ENCODE results near the gene PTGDR2.

Gene PTGDR2

GRCh38 chr11:60855726-60856633 is at the start of gene PTGDR2:
Gene PTGDR2, minus strand, starts transcription at chr11:60855950. Its CDS starts 2,228 bp downstream, at chr11:60853722.
- DNase-seq (ENCODE audit: low spot score), result no peak

DNA sequence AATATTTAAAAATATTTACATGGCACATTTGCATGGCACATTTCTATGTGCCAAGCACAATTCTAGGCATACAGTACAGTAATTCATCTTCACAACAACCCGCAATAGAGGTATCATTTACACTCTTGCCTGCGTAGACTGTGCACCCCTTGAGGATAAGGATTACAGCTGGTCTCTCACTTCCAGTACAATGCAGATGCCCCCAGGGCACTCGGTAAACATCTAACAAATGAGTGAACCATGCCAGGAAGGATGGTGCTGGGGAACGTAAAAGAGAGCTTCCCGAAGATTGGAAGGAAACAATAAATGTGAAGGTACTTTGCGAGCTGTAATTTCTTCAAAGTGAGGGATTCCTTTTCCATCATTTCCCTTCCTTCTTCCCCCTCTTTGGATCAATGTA is 49.3 kb upstream of the PTGDR2 start:
- no peak for DNase-seq (ENCODE audit: low spot score)

DNA sequence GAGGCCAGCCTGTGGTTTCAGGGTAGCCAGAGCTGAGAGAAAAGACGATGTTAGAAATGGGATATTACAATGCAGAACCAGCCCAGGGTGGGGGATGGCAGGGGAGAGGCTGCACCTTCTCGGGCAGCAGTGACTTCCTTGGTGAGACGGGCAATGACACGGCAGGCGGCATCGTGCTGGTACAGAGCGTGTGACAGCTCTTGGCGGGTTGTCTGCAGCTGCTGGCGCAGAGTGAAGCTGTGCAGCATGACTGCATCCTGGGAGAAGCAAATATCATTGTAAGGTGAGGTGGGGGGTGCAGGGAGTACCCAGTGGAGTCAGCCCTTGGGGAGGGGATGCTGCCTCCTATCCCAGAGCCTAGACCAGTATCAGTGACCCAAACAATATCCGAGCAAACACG is 46.9 kb upstream of the PTGDR2 start:
- DNase-seq (ENCODE audit: low spot score), result no peak

DNA sequence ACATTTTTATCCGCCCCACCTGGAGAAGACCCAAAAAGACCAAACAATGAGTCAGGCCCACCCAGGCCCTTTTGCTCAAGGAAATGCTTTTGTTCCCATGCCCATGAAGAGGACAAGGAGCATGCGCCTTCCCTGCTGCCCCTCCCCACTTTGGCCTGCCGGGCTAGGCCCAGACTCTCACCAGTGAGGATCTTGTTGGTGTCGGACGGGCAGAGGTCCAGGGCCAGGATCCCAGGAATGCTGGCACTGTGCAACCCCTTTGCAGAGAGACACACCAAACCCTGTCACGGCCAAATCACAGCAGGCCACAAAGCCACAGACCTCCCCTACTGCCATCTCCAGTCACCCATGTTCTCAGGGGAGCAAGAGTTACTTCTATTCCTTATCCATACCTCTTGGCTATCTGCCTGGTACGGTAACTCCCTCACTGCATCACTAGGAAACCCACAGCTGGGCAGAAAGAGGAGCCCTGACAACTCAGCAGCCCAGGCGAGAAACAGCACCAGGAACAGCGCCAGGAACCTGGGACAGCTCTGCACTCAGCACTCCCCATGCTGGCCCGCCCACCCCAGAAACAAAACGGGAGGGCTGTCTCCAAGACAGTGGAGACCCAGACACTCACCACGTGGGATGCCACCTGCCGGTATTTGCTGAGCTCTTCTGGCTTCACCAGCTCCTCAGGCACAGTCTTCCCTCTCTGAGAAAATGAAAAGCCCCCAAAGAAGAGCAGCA is 45.1 kb upstream of the PTGDR2 start:
- DNase-seq (ENCODE audit: low spot score), result no peak

DNA sequence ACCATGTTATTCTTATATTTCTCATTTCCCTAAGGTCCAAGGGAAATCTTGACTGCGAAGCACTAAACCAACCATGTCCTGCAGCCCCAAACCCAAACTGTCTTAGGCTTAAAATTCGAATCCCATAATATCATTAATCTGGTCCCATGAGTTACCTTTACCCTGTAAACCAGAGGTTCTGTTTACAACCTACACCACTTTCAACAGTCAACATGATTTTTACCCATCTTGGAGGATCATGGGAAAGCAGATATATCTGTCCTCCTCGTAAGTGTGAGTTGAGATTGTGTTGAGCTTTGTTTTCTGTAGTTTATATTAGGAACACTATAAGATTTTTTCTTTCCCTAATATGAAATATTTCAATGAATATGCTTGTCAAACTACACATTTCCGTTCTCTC is 44.2 kb upstream of the PTGDR2 start:
- no peak for DNase-seq (ENCODE audit: low spot score)

GRCh38 chr11:60899046-60899936 is 43.5 kb upstream of the PTGDR2 start:
- DNase-seq (ENCODE audit: low spot score), result peak; percentile 76

DNA sequence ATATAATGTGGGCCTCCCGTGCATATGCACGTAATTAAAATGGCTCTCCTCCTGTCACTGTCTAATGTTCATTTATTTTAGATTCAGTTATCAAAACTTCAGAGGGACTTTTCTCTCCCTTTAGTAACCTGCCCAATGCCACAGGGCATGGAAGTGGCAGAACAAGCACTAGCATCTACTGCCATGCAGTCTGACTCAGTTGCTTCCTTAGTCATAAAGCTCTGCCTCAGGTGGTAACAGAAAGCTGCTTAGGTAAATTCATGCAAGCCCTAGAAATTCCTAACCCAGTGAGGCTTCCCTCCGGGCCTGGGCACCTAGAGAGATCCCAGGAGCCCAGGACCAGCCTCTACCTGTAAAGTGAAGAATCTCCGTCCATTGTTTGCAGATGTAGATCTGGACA is 41.7 kb upstream of the PTGDR2 start:
- no peak for DNase-seq (ENCODE audit: low spot score)

DNA sequence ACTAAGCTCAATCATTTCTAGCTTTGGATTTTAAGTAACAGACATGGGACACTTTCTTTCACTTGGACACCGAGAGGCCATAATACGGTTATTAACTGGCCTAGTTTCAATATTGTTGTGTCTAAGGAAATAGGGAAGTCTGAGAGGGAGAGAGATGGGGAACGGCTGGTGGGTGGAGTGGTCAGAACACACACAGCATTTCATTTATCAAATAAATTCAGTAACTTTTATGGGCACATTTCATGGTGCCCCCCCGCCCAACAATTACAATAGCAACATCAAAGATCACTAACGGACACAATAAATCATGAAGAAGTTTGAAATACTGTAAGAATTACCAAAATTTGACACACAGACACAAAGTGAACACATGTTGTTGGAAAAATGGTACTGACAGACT is 39.9 kb upstream of the PTGDR2 start:
- DNase-seq (ENCODE audit: low spot score), result no peak

GRCh38 chr11:60891103-60891741 is 35.5 kb upstream of the PTGDR2 start:
- no peak for DNase-seq (ENCODE audit: low spot score)

DNA sequence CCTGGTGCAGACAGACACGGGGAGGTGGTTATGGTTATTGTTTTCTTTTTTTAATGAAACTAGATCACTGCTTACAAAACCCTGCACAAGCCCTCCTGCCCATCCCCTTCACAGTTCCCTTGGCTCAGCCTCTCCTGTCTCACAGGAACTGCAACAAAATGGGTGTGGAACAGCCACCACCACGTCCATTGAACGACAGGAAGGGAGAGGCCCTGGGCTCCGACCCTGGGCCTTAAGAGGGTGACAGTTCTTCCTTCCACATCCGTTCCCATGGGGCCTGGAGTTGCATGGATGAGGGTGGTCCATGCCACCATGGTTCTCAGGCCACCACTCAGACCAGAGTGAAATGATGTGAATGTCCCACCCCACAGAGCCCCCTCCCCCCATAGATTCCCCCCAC is 34.9 kb upstream of the PTGDR2 start:
- no peak for DNase-seq (ENCODE audit: low spot score)

DNA sequence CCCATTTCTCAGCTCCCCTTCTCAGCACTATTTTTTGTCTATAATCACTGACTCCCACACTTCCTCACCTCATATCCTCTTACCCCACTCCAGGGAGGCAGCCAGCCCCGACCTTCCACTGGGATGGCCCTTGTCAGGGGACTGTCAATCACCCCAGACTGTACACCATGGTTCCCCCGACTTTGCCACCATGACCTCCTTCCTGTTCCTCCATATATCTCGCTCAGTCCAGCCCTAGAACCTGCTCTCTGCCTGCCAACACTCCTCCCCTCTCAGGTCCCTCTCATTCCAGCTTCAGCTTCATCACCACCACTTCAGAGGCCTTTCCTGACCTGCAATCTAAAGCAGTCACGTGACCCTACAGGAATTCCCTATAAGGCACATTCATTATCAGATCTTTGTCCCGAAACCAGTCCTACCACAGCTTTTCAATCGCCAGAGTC is 34.1 kb upstream of the PTGDR2 start:
- DNase-seq (ENCODE audit: low spot score), result no peak

DNA sequence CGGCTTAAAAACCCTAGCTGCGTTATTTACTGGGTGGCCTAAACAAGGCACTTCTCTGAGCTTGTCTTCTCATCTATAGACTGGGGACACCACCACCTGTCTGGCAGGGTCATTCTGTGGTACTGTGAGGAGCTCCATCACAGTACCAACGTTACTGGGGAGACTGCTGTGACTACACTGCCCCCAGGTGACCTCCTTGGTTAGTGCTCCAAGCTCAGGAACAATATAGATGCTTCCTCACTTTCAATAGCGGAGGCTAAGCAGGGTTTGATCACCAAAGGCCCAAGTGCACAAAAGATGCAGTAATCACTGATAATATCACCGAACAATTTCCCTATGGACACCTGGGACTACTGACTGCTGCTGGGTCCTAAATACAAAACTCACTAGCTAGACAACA is 31.8 kb upstream of the PTGDR2 start:
- peak; percentile 39 for DNase-seq (ENCODE audit: low spot score)

DNA sequence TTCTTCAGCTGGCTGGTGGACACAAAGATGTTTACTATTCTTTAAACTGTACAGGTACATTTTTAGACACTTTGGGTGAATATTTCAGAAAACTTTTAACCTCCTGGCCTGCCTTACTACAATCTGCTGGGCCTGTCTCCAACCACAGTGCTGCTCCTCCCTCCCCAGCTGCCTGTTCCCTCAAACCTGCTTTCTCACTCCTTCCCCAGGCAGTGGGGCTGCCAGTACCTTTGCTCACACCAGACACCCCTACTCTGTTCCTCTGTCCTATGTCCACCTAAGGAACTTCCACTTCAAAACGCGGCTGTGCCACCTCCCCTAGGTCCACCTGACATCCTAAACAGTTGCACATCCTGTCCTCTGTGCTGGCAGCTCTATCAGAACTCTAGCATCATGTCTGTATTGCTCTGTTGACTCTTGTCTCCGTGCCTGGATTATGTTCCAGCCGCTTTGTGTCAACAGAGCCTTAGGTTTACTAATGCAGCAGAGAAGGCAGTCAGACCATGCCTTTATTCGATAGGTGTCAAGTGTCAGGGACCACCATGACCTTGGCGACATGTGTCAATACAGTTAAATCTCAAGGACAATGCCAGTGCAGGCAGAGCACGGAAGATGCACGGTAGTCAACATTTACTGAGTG is 25.0 kb upstream of the PTGDR2 start:
- no peak for DNase-seq (ENCODE audit: low spot score)

DNA sequence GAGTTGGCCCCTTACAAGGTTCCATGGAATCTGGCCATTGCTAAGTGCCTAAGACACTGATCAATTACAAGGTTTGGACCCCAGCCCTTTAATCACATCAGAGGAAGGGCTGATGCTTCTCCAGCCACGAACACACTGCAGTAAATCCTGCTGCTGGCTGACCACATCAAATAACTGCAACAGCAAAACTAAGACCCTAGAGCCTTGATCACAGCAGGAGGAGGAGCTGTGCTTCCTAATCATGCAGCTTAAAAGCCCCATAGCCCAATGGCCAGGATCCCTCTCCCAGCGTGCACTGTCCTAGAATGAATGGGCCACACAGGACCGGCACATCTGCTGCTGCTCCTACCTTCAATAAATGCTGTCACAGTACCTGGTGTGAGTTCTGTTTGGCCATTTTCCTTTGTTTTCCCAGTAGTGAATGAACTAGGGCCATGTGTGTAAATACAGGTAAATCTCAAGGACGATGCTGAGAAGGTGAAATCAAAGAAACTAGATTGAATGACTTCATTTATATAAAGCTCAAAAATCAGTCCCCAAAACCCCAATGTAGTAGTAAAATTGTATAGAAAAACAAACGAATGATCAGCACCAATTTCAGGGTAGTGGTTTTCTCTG is 24.3 kb upstream of the PTGDR2 start:
- no peak for DNase-seq (ENCODE audit: low spot score)

DNA sequence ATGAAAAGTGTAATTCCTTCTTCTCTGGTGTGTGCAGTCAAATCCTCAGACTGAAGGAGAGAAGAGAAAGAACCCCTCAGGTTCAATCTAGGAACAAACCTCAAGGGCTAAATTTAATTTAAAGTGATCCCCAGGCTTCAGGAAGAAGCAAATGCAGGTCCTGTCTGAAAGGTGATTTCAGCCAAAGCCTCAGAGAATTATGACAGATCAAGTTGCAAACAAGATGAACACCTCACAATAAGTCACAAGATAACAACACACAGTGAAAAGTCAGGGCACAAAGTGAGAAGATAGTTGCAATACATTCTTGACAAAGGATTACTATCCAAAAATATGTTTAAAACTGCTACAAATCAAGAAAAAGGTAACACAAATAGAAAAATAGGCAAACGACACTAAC is 23.4 kb upstream of the PTGDR2 start:
- no peak for DNase-seq (ENCODE audit: low spot score)

GRCh38 chr11:60878245-60879101 is 22.7 kb upstream of the PTGDR2 start:
- no peak for DNase-seq (ENCODE audit: low spot score)

DNA sequence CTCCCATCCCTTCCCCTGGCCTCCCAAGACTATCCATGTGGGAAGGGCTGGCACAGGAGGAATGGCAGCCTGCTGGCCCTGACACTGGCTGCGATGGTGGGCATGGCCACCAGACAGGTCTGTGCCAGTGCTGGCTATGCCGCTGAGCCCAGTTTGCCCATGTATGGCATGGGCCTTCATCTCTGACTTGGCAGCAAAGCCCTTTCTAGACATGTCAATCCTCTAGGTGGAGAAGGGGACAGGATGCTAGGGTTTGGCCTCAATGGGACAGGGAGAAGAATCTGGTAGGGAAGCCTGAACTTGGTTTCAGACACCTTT is 20.4 kb upstream of the PTGDR2 start:
- DNase-seq (ENCODE audit: low spot score), result no peak

DNA sequence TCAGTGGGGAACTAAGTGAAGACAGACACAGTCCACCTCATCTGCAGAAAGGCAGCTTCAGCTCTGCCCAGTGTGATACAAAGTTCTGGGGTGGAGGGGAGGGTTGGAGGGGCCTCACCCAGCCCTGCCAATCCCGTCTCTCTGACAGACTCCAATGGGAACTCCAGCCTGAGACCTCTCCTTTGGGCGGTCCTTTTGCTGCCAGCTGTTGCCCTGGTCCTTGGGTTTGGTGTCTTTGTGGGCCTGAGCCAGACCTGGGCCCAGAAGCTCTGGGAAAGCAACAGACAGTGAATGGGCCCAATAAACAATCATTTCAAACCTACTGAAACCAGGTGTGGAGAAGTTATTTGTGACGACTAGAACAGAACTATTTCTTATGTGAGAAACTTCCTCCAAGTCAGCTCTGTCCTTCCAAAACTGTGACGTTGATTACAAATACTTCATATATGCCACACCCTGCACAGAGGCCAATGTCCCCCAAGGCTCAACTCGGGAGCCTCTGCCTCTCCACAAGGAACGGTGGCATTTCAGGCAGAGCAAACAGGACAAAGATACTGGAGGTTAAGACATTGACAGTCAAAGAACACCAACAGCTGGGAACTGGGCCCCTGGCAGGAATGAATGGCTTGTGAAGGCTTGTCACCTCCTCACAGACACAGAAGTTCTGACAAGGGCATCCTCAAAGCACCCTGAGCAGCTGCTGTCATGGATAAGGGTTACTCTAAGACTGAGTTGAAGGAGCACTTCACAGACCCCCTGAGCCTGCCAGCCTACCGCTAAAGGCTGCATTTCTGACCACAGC is 19.8 kb upstream of the PTGDR2 start:
- no peak for DNase-seq (ENCODE audit: low spot score)

Data from RKO (cell line).